HG03039 (cell line): ENCODE results near the gene RDH13.

Experiments
- ATAC-seq: cut with Tn5 transposase; IDR thresholded peaks from one replicate; pipeline ENCODE4 v1.9.1; 2021; ENCODE audit warnings: mild to moderate bottlenecking, moderate library complexity; ENCODE audit not compliant: unreplicated experiment

Gene RDH13

DNA sequence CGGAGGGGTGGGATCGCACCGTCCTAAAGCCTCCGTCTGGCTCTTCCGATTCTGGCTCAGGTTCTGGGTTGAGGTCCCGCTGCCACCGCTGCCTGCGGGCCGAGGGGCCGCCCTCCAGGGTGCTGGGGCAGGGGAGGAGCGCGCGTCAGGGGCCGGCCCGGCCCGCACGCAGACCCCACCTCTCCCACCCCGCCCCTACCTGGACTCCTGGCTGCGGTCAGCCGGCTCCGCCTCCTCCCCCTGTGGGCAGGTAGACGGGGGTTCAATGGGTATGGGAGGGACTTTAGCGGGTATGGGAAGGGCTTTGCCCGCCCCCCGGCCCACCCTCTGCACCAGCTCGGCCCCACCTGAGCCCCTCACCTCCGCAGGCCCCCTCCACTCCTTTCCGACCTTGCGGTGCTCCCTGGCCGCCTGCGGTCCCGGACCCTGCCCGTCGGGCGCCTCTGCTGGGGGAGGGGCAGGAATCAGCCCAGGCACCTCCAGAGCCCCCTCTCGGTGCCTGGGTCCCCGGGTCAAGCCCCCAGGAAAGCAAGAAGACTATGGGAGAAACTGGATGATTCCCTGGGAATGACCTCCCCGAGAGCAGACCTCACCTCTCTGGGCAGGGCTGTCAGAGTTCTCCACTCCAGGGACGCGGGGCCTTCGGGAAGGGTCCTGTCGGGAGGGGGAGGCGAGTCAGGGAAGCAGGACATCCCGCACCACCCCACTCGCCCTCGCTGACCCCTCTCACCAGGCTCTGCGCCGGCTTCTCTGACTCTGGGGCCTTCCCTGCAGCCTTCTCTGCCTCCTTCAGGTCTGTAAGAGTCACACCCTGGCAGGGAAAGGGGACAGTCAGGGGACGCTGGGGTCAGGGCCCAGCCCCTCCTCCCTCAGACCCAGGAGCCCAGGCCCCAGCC is 29.7 kb upstream of the RDH13 start:
- ATAC-seq: no peak

- no peak for ATAC-seq
Measured at GRCh38 chr19:55091955-55092354, 29.0 kb upstream of the RDH13 start.

DNA sequence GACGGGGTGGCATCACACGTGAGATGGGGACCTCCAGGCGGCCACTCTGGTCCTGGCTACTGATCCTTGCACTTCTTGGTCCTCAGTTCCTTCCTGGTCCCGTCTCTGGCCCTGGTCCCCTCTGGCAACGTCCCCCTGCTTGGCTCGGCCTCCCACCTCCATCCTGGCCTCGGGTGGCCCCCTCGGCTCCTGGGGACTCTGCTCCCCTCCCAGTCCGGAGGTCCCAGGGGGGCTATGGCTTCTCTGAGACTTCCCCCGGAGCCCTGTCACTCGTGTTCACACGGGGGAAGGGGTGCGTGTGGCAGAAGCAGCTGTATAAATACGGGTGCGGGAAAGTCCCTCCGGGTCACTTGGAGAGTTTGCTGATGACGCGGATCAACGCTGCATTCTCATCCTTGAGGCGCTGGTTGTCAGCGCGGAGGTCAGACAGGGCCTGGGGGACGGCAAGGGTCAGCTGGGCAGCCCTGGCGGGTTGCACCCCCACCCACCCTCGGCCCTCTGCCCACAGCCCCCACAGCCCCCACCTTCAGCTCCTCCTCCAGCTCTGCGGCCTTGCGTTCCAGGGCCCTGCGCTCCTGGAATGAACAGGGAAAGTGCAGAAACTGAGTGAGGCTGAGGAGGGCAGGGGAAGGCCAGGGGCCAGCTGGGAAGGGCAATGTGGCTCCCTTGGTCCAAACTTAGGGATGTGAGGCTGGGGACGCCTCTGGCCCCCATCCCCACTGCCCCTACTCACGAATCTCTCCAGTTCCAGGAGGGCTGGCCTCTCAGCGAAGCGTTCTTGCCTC is 28.4 kb upstream of the RDH13 start:
- ATAC-seq: no peak

DNA sequence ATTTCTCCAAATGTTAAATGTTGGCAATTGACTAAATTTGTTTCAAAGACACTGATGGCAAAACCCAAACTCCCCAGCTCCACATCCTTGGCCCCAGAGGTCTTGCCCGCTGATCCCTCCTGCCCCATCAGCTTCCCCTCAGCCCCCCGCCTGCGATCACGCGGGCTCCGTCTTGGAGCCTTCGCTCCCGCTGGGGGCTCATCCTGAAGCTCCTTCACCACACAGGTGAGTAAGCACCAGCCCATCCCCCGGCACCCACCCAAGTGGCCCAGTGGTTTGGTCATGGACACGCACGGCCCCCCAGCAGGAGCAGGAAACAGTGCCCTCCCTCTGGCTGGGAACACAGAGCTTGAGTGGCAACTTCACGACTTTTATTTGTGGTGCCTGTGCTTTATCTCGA is 27.6 kb upstream of the RDH13 start:
- no peak for ATAC-seq

- ATAC-seq: no peak
Measured at GRCh38 chr19:55089342-55089944, 26.5 kb upstream of the RDH13 start.

DNA sequence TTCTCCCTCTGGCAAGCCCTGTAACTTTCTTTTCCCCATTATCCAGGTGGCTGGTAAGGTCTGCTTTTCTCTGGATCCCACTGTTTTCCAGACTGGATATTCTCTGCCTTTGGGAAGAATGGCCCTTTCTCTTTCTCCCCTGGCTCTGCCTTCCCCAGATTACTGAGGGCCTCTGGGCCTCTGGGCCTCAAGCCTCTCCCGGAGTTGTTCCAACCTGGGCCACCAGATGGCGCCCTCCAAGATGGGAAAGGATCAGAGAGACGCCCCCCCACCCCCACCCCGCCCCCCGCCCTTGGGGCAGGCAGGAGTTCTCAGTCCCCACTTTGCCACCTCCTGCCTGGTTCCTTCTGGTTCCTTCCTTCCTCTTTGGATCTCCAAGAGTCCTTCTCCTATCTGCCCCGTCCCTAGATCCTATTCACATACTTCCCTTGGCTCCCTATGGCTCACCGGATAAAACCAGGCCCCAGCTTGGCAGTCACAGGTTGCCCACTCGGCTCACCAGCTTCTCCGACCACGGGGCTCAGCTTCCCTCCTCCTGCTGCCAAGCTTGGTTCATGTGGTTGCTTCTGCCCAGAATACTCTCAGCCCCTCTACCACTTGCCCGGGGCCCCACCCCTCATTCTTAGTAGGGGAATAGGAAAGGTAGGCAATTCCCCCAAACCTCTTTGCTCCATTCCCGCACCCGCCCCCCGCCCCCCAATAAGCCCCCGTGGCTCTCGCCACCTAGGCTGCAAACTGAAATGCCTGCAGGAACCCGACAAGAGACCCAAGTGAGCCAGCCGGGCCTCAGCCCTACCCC is 25.8 kb upstream of the RDH13 start:
- ATAC-seq: no peak

DNA sequence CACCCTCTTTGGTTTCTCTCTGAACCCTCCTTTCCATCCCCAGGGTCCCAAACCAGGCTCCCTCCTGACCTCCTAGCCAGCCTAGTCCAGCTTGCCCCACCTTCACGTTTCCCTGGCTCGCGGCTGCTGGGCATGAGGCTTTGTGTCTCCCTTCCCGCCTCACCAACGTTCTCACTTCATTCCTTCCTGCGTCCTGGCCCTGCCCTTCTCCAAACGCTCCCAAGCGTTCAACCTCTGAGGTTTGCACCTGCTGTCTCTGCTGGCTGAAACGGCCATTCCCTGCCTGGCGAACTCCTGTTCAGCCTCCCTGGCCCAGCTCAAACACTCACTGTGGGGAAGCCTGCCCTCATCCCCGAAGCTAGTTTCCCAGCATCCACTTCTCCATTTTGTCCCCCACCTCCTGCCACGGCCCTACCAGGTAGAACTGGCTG is 25.1 kb upstream of the RDH13 start:
- no peak for ATAC-seq

- ATAC-seq: no peak
Measured at GRCh38 chr19:55087542-55087901, 24.6 kb upstream of the RDH13 start.

GRCh38 chr19:55086730-55087541 is 24.0 kb upstream of the RDH13 start:
- no peak for ATAC-seq

DNA sequence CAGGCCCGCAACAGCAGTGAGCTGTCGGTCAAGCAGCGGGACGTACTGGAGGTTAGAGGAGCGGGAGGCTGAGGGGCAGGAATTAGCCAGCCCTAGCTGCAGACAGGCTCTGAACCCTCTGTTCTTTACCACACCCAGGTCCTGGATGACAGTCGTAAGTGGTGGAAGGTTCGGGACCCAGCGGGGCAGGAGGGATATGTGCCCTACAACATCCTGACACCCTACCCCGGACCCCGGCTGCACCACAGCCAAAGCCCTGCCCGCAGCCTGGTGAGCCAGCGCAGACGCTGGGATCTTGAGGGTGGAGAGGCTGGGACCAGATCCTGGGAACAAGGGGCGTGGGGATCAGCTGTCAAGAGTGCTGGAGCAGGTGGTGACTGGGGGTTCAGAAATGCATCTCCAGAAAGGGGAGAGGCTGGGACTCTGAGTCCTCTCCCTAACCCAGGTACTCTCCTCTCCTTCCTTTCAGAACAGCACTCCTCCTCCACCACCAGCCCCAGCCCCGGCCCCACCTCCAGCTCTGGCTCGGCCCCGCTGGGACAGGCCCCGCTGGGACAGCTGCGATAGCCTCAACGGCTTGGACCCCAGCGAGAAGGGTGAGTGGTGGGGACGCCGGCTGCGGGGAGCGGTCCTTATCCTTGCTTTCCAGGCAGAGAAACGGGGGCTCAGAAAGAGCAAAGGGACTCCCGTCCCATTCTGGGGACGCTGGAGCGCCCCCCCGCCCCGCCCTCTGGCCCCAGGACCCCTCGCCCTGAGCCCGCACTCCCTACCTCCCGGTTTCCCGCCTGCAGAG is 23.2 kb upstream of the RDH13 start:
- no peak for ATAC-seq

DNA sequence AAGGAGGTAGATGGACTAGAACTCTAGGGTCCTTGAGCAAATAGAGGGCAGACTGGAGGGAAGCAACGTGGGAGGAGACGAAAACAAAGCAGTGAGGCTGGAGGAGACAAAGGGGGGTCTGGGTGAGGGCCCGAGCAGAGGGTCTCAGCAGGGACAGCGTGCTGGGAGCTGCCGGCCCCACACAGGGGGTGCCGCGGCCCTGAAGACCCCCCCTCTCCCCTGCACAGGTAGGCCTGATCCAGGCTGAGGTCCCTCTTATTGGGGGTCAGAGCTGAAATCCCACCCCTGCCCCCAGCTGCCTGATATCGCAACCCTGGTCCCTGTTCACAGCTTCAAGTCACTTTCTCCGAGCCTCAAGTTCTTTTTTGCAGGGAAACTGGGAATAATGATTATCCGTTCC is 21.5 kb upstream of the RDH13 start:
- ATAC-seq: no peak

DNA sequence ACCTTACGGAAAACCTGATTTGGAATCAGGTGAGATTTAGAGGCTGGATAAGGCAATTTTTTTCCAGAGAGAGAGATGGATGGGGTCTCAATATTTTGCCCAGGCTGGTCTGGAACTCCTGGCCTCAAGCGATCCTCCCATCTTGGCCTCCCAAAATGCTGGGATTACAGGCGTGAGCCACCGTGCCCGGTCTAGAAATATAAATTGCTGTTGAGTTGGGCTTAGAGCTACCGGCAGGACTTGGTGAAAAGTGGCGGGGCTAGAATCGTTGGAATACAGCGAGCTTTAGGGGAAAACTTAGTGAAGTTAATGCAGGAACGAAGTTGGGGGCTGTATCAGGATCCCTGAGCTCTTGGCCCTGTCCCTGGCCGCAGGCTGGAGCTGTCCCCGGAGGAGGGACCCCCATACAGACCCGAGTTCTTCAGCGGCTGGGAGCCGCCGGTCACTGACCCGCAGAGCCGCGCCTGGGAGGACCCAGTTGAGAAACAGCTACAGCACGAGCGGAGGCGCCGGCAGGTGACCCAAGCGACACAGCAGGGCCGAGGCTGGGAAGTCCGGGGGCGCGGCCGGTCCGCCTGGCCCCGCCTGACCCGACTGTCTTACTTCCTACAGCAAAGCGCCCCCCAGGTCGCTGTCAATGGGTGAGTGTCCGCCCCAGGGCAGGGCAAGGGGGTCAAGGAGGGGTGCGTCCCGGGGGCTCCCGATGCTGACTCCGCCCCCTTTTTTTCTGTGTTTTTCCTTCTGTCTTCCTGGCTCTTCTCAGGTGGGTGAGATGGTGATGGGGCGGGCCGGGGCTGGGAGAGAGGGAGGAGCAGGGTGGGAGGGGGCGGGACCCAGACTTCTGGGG is 20.3 kb upstream of the RDH13 start:
- ATAC-seq: no peak

- no peak for ATAC-seq
Measured at GRCh38 chr19:55082020-55082851, 19.3 kb upstream of the RDH13 start.

GRCh38 chr19:55081770-55082019 is 18.7 kb upstream of the RDH13 start:
- no peak for ATAC-seq

DNA sequence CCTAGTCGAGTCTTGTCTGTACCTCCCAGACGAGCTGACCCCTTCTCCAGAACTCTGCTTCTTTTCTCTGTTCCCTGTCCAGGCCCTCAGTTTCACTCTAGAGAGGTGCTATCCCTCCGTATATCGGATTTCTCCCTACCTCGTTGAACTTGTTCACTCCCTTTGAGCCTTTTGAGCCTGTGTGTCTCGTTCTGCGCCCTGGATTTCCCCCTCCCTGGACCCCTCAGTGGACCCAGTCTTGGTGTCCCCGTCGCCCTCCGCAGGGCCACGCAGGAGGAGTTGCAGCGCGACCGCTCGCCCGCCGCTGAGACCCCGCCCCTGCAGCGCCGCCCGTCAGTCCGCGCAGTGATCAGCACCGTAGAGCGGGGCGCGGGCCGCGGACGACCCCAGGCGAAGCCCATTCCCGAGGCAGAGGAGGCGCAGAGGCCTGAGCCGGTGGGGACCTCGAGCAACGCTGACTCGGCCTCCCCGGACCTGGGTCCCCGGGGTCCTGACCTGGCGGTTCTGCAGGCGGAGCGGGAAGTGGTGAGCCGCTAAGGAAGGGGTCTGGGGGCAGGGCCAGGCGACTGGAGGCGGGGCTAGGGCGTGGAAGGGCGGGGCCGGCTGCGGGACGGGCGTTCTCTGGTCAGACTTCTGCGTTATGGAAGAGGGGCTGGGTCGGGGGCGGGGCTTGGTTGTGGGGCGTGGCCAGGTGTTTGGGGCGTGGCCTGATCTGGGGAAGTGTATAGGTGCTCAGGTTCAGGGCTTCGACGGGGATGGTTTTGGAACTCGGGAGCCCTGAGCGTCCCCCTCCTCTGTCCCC is 18.2 kb upstream of the RDH13 start:
- no peak for ATAC-seq

DNA sequence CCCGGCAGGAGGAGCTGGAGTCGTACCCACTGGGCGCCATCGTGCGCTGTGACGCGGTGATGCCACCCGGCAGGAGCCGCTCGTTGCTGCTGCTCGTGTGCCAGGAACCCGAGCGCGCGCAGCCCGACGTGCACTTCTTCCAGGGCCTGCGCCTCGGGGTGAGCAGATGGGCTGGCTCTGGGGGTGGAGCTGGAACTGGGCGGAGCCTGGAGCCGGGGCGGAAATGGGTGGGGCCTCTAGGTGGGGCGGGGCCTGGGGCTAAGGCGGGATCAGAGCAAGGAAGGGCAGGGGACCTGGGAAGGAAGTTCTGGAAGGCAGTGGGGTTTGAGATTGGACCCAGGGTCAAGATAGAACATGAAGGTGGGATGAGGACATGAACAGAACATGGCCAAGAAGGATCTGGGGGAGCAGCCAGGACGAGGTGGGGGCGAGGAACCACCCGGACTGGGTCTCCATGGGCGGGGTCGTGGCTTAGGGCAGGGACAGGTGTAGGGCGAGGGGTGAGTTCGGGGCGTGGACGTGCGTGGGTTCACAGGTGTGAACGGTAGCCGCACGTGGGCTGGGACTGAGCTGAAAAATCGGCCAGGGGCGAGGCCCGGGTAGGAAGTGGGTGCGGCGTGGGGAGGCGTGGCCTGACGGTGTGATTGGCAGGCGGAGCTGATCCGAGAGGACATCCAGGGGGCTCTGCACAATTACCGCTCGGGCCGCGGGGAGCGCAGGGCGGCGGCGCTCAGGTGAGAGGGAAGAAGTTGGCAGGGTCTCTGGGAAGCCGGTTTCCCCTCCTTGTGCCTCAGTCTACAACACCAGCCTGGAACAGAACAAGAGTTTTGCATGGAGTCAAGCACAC is 17.4 kb upstream of the RDH13 start:
- ATAC-seq: no peak
